Esophagus muscularis mucosa (tissue), 4 donors: Measurements from ENCODE around the gene STOM.
A peak's percentile ranks its signal among the peaks of the same experiment; 100 is the strongest.

ENCODE experiments used
- CTCF ChIP-seq, 3 experiments: fragments of 200-600 bp in 2 of 3; fragments of 450-650 bp in 1 of 3; sonication (generic) in 2 of 3; IDR thresholded peaks; one replicate each; pipeline ENCODE4 v1.5.1; 2017 to 2019; ENCODE audit warnings: antibody characterized with exemption in 3 of 3, mild to moderate bottlenecking in 2 of 3, moderate library complexity in 1 of 3
- EP300 ChIP-seq: sonication (generic); formaldehyde crosslinking; IDR thresholded peaks from one replicate; pipeline ENCODE4 v1.6.1; 2017; ENCODE audit warnings: antibody characterized with exemption
- POLR2A ChIP-seq: fragments of 450-650 bp; IDR thresholded peaks from one replicate; pipeline ENCODE4 v1.6.1; 2017; ENCODE audit warnings: antibody characterized with exemption, moderate library complexity, mild to moderate bottlenecking, low read depth
- POLR2AphosphoS5 ChIP-seq, 2 donors: sonication (generic); formaldehyde crosslinking; IDR thresholded peaks; one replicate each; pipeline ENCODE4 v1.6.1; 2017; ENCODE audit warnings: antibody characterized with exemption in 2 of 2

- TF ChIP-seq CTCF (IDR thresholded peaks at IDR 0.05) = no peak
- TF ChIP-seq POLR2AphosphoS5 (IDR thresholded peaks at IDR 0.05) = peak in 1 of 2 donors; percentile 27
- TF ChIP-seq POLR2A = no peak
- TF ChIP-seq EP300 = no peak
Measured at GRCh38 chr9:121331549-121331948, 38.5 kb downstream of the STOM start.
